Measurements from ENCODE around the gene ADGRA3. TPM values are rescaled to one million over a fixed set of nuclear protein-coding genes. Genes with fewer than 3 reads are reported as not detected.

ADGRA3 gene
- total RNA-seq, 4 donors from 2014 or later = 10.4 to 32.2 (median 19.8) TPM

DNA sequence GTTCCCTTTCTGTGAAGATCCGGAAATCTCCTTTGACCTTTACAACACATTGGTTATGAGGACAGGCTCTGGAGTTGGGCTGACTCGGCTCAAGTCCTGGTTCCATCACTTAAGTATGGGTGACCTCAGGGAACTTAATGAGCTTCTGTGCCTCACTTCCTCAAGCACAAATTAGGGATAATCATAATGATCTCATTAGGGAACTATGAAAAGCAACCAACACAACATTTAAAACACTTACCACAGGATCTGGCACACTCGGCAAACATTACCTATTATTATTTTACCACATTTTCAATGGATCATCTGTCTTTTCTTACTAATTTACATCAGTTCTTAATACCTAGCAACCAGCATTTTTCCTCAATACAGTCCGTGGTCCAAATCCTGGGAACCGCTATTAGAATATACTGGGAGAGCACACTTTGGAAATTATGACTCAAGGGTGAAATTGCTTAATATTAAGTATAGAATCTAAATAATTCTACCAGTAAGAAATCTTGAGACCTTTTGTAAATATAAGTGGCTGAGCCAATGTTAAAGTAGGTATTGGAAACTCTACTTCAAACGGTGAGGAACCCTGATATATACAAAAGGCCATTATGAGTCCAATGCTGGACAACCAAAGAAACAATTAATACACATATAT lies 19.6 kb downstream of the ADGRA3 start:
- WGBS = 90% methylated on average over 6 of the region's 6 CpGs
- DNase-seq (ENCODE audit: low spot score in 2 of 2) = no peak
- H3K4me3 ChIP-seq = no peak overlapping the region
- H3K9me3 ChIP-seq = no peaks in the 10 kb centered on the region
- TF ChIP-seq POLR2A (IDR thresholded peaks at IDR 0.05) = no peak
- no peak for TF ChIP-seq POLR2AphosphoS5 (IDR thresholded peaks at IDR 0.05)
- TF ChIP-seq, protein P1, sequence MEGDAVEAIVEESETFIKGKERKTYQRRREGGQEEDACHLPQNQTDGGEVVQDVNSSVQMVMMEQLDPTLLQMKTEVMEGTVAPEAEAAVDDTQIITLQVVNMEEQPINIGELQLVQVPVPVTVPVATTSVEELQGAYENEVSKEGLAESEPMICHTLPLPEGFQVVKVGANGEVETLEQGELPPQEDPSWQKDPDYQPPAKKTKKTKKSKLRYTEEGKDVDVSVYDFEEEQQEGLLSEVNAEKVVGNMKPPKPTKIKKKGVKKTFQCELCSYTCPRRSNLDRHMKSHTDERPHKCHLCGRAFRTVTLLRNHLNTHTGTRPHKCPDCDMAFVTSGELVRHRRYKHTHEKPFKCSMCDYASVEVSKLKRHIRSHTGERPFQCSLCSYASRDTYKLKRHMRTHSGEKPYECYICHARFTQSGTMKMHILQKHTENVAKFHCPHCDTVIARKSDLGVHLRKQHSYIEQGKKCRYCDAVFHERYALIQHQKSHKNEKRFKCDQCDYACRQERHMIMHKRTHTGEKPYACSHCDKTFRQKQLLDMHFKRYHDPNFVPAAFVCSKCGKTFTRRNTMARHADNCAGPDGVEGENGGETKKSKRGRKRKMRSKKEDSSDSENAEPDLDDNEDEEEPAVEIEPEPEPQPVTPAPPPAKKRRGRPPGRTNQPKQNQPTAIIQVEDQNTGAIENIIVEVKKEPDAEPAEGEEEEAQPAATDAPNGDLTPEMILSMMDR (IDR thresholded peaks at IDR 0.05) = no peak
- TF ChIP-seq EP300 (IDR thresholded peaks at IDR 0.05) = no peak
- no peak overlapping the region for H3K27ac ChIP-seq
- peaks cover 7% of the 10 kb centered on the region for H3K4me1 ChIP-seq
- no peaks in the 10 kb centered on the region for H3K36me3 ChIP-seq
- no peaks in the 10 kb centered on the region for H3K27me3 ChIP-seq

DNA sequence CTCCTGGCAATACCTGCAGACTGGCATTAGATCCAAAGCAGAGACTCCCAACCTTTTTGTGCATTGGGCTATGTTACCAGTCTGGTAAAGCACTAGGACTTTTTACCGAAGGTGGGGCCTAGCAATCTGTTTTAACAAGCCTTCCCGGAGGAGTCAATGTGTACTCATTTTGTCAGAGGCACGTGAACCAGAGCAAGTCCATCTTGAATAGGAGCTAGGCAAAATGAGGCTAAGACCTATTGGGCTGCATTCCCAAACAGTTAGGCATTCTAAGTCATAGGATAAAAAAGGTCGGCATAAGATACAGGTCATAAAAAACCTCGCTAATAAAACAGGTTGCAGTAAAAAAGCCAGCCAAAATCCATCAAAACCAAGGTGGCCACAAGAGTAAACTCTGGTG lies 22.3 kb downstream of the ADGRA3 start:
- no peak overlapping the region for H3K4me3 ChIP-seq
- H3K4me1 ChIP-seq = no peaks in the 10 kb centered on the region
- TF ChIP-seq POLR2A (IDR thresholded peaks at IDR 0.05) = no peak
- TF ChIP-seq, protein P1 (IDR thresholded peaks at IDR 0.05) = no peak
- TF ChIP-seq EP300 (IDR thresholded peaks at IDR 0.05) = no peak
- no peak for TF ChIP-seq POLR2AphosphoS5 (IDR thresholded peaks at IDR 0.05)
- no peak for DNase-seq (ENCODE audit: low spot score in 2 of 2)
- no peaks in the 10 kb centered on the region for H3K9me3 ChIP-seq
- H3K27me3 ChIP-seq = no peaks in the 10 kb centered on the region
- no peak overlapping the region for H3K27ac ChIP-seq
- 89% methylated on average over 5 of the region's 5 CpGs for WGBS
- H3K36me3 ChIP-seq = no peaks in the 10 kb centered on the region

- Histone ChIP-seq H3K36me3 (no peaks in the 10 kb centered on the region), H3K4me3 (no peak overlapping the region), H3K27ac (no peak overlapping the region), H3K9me3 (no peaks in the 10 kb centered on the region), H3K4me1 (no peaks in the 10 kb centered on the region), H3K27me3 (no peaks in the 10 kb centered on the region)
- TF ChIP-seq POLR2A (IDR thresholded peaks at IDR 0.05) = no peak
- TF ChIP-seq POLR2AphosphoS5 (IDR thresholded peaks at IDR 0.05) = no peak
- TF ChIP-seq EP300 (IDR thresholded peaks at IDR 0.05) = no peak
- TF ChIP-seq, protein P1 (IDR thresholded peaks at IDR 0.05) = no peak
- no peak for DNase-seq (ENCODE audit: low spot score in 2 of 2)
- 95% methylated on average over 2 of the region's 2 CpGs for WGBS
Measured at GRCh38 chr4:22492987-22493386, 22.9 kb downstream of the ADGRA3 start.

DNA sequence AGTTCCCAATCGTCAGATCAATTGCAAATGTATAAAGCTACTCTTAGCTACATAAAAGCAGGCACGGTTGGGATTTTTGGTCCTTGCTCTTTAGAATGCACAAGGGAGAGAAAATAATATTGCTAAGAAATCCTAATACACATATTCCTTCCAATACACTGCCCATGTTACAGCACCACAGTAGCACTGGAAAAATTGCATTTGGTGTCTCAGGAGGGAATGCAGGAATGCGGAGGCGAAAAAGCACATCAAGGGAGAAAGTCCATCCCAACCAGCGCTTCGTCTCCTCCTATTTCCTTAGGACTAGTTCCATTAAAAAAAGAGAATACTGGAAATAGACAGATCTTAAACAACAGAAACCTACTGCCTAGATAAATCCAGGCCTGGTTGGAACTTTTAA lies 23.9 kb downstream of the ADGRA3 start:
- TF ChIP-seq, protein P1 (IDR thresholded peaks at IDR 0.05) = no peak
- TF ChIP-seq POLR2A (IDR thresholded peaks at IDR 0.05) = no peak
- no peak for TF ChIP-seq EP300 (IDR thresholded peaks at IDR 0.05)
- TF ChIP-seq POLR2AphosphoS5 (IDR thresholded peaks at IDR 0.05) = no peak
- Histone ChIP-seq H3K9me3 (no peaks in the 10 kb centered on the region), H3K4me1 (no peaks in the 10 kb centered on the region), H3K27ac (no peak overlapping the region), H3K27me3 (no peaks in the 10 kb centered on the region), H3K36me3 (no peaks in the 10 kb centered on the region), H3K4me3 (no peak overlapping the region)
- 91% methylated on average over 6 of the region's 6 CpGs for WGBS
- DNase-seq (ENCODE audit: low spot score in 2 of 2) = no peak

DNA sequence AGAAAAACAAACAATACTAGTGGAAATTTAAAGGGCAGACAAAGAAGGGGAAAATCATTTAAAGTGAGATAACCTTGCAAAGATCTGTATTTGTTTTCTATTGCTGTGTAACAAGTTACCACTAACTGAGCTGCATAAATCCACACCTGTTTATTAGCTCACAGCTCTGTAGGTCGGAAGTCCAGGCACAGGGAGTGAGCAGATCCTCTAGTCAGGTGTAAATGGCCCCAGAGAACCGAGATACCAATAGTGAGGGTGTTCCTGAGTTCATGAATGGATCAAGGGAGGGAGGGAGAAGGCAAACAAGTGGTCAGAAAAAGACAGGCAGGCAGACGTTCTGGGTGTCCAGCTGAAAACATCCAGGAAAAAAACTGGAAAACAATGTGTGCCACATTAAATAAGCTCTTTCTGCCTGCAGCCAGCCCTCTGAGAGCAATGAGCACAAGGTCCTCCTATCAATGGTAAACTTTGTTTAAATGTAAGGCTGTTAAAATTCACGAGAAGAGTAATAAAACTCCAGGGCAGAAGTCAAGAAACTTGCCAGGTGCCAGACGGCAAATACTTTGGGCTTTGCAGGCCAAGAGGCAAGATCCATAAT lies 25.0 kb downstream of the ADGRA3 start:
- Histone ChIP-seq H3K4me3 (no peak overlapping the region), H3K4me1 (no peaks in the 10 kb centered on the region), H3K27ac (no peak overlapping the region), H3K9me3 (no peaks in the 10 kb centered on the region), H3K27me3 (no peaks in the 10 kb centered on the region), H3K36me3 (no peaks in the 10 kb centered on the region)
- TF ChIP-seq, protein P1 (IDR thresholded peaks at IDR 0.05) = no peak
- TF ChIP-seq POLR2AphosphoS5 (IDR thresholded peaks at IDR 0.05) (no peak), POLR2A (IDR thresholded peaks at IDR 0.05) (no peak), EP300 (IDR thresholded peaks at IDR 0.05) (no peak)
- DNase-seq (ENCODE audit: low spot score in 2 of 2) = no peak
- 71% methylated on average over 5 of the region's 5 CpGs for WGBS
